C1 segment of cervical spinal cord (tissue), 14 donors: ENCODE measurements around the gene CMSS1.

ENCODE experiments used
- DNase-seq, 14 donors: peaks; one replicate each; lab custom pipeline; 2025; lab: John Stamatoyannopoulos, UW

CMSS1 gene

GRCh38 chr3:99852851-99853250, 35.2 kb downstream of the CMSS1 start:
- DNase-seq, result no peak

- DNase-seq, result no peak
These were observed 37.2 kb downstream of the CMSS1 start for GRCh38 chr3:99854756-99855298.

GRCh38 chr3:99855900-99856299, 38.2 kb downstream of the CMSS1 start:
- no peak for DNase-seq

GRCh38 chr3:99856437-99857220, 39.0 kb downstream of the CMSS1 start:
- DNase-seq, result no peak

- no peak for DNase-seq
These were observed 39.6 kb downstream of the CMSS1 start for GRCh38 chr3:99857278-99857677.

GRCh38 chr3:99858469-99858868, 40.8 kb downstream of the CMSS1 start:
- DNase-seq, result no peak

- DNase-seq, result no peak
These were observed 42.2 kb downstream of the CMSS1 start for GRCh38 chr3:99859825-99860224.

GRCh38 chr3:99861216-99861615, 43.6 kb downstream of the CMSS1 start:
- no peak for DNase-seq

- DNase-seq, result no peak
These were observed 44.5 kb downstream of the CMSS1 start for GRCh38 chr3:99862208-99862607.

GRCh38 chr3:99863002-99863401, 45.3 kb downstream of the CMSS1 start:
- no peak for DNase-seq

- DNase-seq, result no peak
These were observed 45.9 kb downstream of the CMSS1 start for GRCh38 chr3:99863588-99863987.

GRCh38 chr3:99864289-99864688, 46.6 kb downstream of the CMSS1 start:
- no peak for DNase-seq

GRCh38 chr3:99865321-99865720, 47.7 kb downstream of the CMSS1 start:
- no peak for DNase-seq

GRCh38 chr3:99866261-99866761, 48.6 kb downstream of the CMSS1 start:
- no peak for DNase-seq

GRCh38 chr3:99867594-99868310, 50.1 kb downstream of the CMSS1 start:
- no peak for DNase-seq

GRCh38 chr3:99868311-99868646, 50.6 kb downstream of the CMSS1 start:
- no peak for DNase-seq

GRCh38 chr3:99869621-99870020, 52.0 kb downstream of the CMSS1 start:
- no peak for DNase-seq

- no peak for DNase-seq
These were observed 53.0 kb downstream of the CMSS1 start for GRCh38 chr3:99870712-99871111.

- DNase-seq, result no peak
These were observed 53.8 kb downstream of the CMSS1 start for GRCh38 chr3:99871231-99872045.

- DNase-seq, result no peak
These were observed 55.2 kb downstream of the CMSS1 start for GRCh38 chr3:99872923-99873254.

- DNase-seq, result no peak
These were observed 55.8 kb downstream of the CMSS1 start for GRCh38 chr3:99873269-99874102.
